SK-N-SH treated with all-trans-retinoic acid at 6 μM for 48 hours (cell line): ENCODE results near the gene TH.
"Not testable (repeated sequence)": the region's sequence is repeated elsewhere in the genome, so short reads cannot be mapped to it uniquely, and the experiment has no call there.

ENCODE experiments used
- ATAC-seq: fragments of 200-7000 bp; cut with Tn5 transposase; 3 replicates; pipeline ENCODE4 v1.9.1; 2020; ENCODE audit warnings: mild to moderate bottlenecking, moderate library complexity
- ARNTL ChIP-seq: fragments of 450-650 bp; formaldehyde crosslinking; IDR thresholded peaks from 2 replicates; pipeline ENCODE4 v1.5.0; 2020; ENCODE audit warnings: low read depth, mild to moderate bottlenecking, moderate library complexity, borderline replicate concordance
- BACH2 ChIP-seq: fragments of 250-450 bp; sonication (Bioruptor Pico); IDR thresholded peaks from 2 replicates; pipeline ENCODE4 v1.9.0; 2021; ENCODE audit warnings: mild to moderate bottlenecking, borderline replicate concordance
- CREB5 ChIP-seq: fragments of 250-450 bp; sonication (Bioruptor Pico); IDR thresholded peaks from 2 replicates; pipeline ENCODE4 v1.5.1; 2020; ENCODE audit warnings: low read depth, mild to moderate bottlenecking, moderate library complexity
- CSDC2 ChIP-seq: fragments of 250-450 bp; sonication (Bioruptor Pico); IDR thresholded peaks from 2 replicates; pipeline ENCODE4 v1.5.0; 2020; ENCODE audit warnings: mild to moderate bottlenecking, moderate library complexity
- CSRNP3 ChIP-seq: fragments of 250-450 bp; sonication (Bioruptor Pico); IDR thresholded peaks from 2 replicates; pipeline ENCODE4 v1.5.1; 2021; ENCODE audit warnings: mild to moderate bottlenecking, moderate library complexity
- GLIS3 ChIP-seq: fragments of 250-450 bp; sonication (Bioruptor Pico); IDR thresholded peaks from 2 replicates; pipeline ENCODE4 v1.5.0; 2020; ENCODE audit warnings: mild to moderate bottlenecking, moderate library complexity
- ISL1 ChIP-seq: fragments of 250-450 bp; sonication (Bioruptor Pico); IDR thresholded peaks from 2 replicates; pipeline ENCODE4 v2.1.2; 2022; ENCODE audit warnings: mild to moderate bottlenecking, moderate library complexity
- OSR1 ChIP-seq: fragments of 250-450 bp; sonication (Bioruptor Pico); IDR thresholded peaks from 2 replicates; pipeline ENCODE4 v1.8.0; 2022; ENCODE audit warnings: moderate library complexity, mild to moderate bottlenecking, inconsistent platforms
- PATZ1 ChIP-seq: fragments of 250-450 bp; sonication (Bioruptor Pico); IDR thresholded peaks from 2 replicates; pipeline ENCODE4 v1.8.0; 2020; ENCODE audit warnings: mild to moderate bottlenecking, moderate library complexity, borderline replicate concordance
- POU6F1 ChIP-seq: fragments of 250-450 bp; sonication (Bioruptor Pico); IDR thresholded peaks from 2 replicates; pipeline ENCODE4 v1.8.0; 2021; ENCODE audit warnings: low read depth, mild to moderate bottlenecking, moderate library complexity, borderline replicate concordance
- PPARA ChIP-seq: fragments of 250-450 bp; sonication (Bioruptor Pico); IDR thresholded peaks from 2 replicates; pipeline ENCODE4 v1.5.0; 2020; ENCODE audit warnings: mild to moderate bottlenecking, borderline replicate concordance
- RARB ChIP-seq: fragments of 250-450 bp; sonication (Bioruptor Pico); IDR thresholded peaks from 2 replicates; pipeline ENCODE4 v1.8.0; 2021; ENCODE audit warnings: mild to moderate bottlenecking, moderate library complexity
- SNAI2 ChIP-seq: fragments of 250-450 bp; sonication (Bioruptor Pico); IDR thresholded peaks from 2 replicates; pipeline ENCODE4 v1.5.0; 2020; ENCODE audit warnings: mild to moderate bottlenecking, moderate library complexity
- TCF4 ChIP-seq: fragments of 250-450 bp; sonication (Bioruptor Pico); IDR thresholded peaks from 2 replicates; pipeline ENCODE4 v1.8.0; 2021; ENCODE audit warnings: mild to moderate bottlenecking, moderate library complexity, borderline replicate concordance
- TOX ChIP-seq: fragments of 250-450 bp; sonication (Bioruptor Pico); IDR thresholded peaks from 2 replicates; pipeline ENCODE4 v1.8.0; 2021; ENCODE audit warnings: mild to moderate bottlenecking, moderate library complexity, borderline replicate concordance
- TSHZ2 ChIP-seq: fragments of 250-450 bp; sonication (Bioruptor Pico); IDR thresholded peaks from 2 replicates; pipeline ENCODE4 v1.5.0; 2020; ENCODE audit warnings: mild to moderate bottlenecking, moderate library complexity
- ZC3H10 ChIP-seq: fragments of 250-450 bp; sonication (Bioruptor Pico); IDR thresholded peaks from 2 replicates; pipeline ENCODE4 v1.5.1; 2021; ENCODE audit warnings: mild to moderate bottlenecking, moderate library complexity
- ZFP3 ChIP-seq: fragments of 250-450 bp; sonication (Bioruptor Pico); IDR thresholded peaks from 2 replicates; pipeline ENCODE4 v1.5.0; 2020; ENCODE audit warnings: mild to moderate bottlenecking, moderate library complexity
- ZNF565 ChIP-seq: fragments of 450-650 bp; formaldehyde crosslinking; conservative IDR thresholded peaks from 2 replicates; pipeline ENCODE4 v1.5.0; 2020; ENCODE audit warnings: low read depth, mild to moderate bottlenecking, moderate library complexity
- ZNF8 ChIP-seq: fragments of 450-650 bp; formaldehyde crosslinking; IDR thresholded peaks from 2 replicates; pipeline ENCODE4 v1.5.0; 2020; ENCODE audit warnings: mild to moderate bottlenecking, moderate library complexity

TH gene

GRCh38 chr11:2180347-2180746 is 8.7 kb upstream of the TH start:
- ATAC-seq = no peak
- TF ChIP-seq OSR1 (CRISPR knock-in tag) (no peak), GLIS3 (no peak), ZNF565 (no peak)

- TF ChIP-seq POU6F1 (CRISPR knock-in tag) (no peak), ZNF8 (CRISPR knock-in tag) (no peak), ARNTL (CRISPR knock-in tag) (no peak), TCF4 (CRISPR knock-in tag) (no peak), PATZ1 (CRISPR knock-in tag) (no peak), CREB5 (CRISPR knock-in tag) (no peak), SNAI2 (no peak), TOX (CRISPR knock-in tag) (no peak), ZFP3 (CRISPR knock-in tag) (no peak), CSDC2 (CRISPR knock-in tag) (no peak), ZC3H10 (CRISPR knock-in tag) (no peak), TSHZ2 (no peak), PPARA (CRISPR knock-in tag) (no peak), ISL1 (CRISPR knock-in tag) (no peak), BACH2 (CRISPR knock-in tag) (no peak), ZNF565 (no peak)
- ATAC-seq = no peak
Measured at GRCh38 chr11:2179516-2179915, 7.9 kb upstream of the TH start.

- TF ChIP-seq TSHZ2 (no peak), CSRNP3 (CRISPR knock-in tag) (no peak), ZNF565 (no peak), RARB (CRISPR knock-in tag) (no peak)
- no peak for ATAC-seq
Measured at GRCh38 chr11:2178906-2179494, 7.4 kb upstream of the TH start.

GRCh38 chr11:2178055-2178773 is 6.6 kb upstream of the TH start:
- ATAC-seq = not testable (repeated sequence)
